H9 (cell line): ENCODE results near the gene DNTT. TPM values are rescaled to one million over a fixed set of nuclear protein-coding genes. Genes with fewer than 3 reads are reported as not detected.

Experiments used
- DNase-seq: peaks from one replicate; pipeline ENCODE4 v3.0.0-alpha.2; 2017
- H2AFZ ChIP-seq: one replicate; pipeline ENCODE4 v1.6.1; 2013; ENCODE audit warnings: mild to moderate bottlenecking, low read length, control low read depth, moderate library complexity
- H2AK5ac ChIP-seq: 2 replicates; pipeline ENCODE4 v1.6.1; 2013; ENCODE audit warnings: low read length, control low read depth, mixed read lengths; ENCODE audit not compliant: insufficient read length
- H2BK120ac ChIP-seq: one replicate; pipeline ENCODE4 v1.6.1; 2013; ENCODE audit warnings: low read depth, mild to moderate bottlenecking, low read length, control low read depth, inconsistent platforms; ENCODE audit not compliant: poor library complexity, severe bottlenecking
- H2BK12ac ChIP-seq: 2 replicates; pipeline ENCODE4 v1.6.1; 2013; ENCODE audit warnings: low read length, control low read depth, mixed read lengths, low read depth; ENCODE audit not compliant: insufficient read length
- H2BK15ac ChIP-seq: 2 replicates; pipeline ENCODE4 v1.6.1; 2013; ENCODE audit warnings: low read depth, low read length, control low read depth
- H2BK20ac ChIP-seq: one replicate; pipeline ENCODE4 v1.6.1; 2013; ENCODE audit warnings: low read depth, mild to moderate bottlenecking, low read length, control low read depth, inconsistent platforms; ENCODE audit not compliant: poor library complexity, severe bottlenecking
- H2BK5ac ChIP-seq: 2 replicates; pipeline ENCODE4 v1.6.1; 2013; ENCODE audit warnings: low read length, control low read depth, mixed read lengths; ENCODE audit not compliant: insufficient read length
- H3K14ac ChIP-seq: 2 replicates; pipeline ENCODE4 v1.6.1; 2013; ENCODE audit warnings: low read length, control low read depth; ENCODE audit not compliant: insufficient read depth
- H3K18ac ChIP-seq: 2 replicates; pipeline ENCODE4 v1.6.1; 2013; ENCODE audit warnings: low read depth, mild to moderate bottlenecking, mixed read lengths, low read length, control low read depth; ENCODE audit not compliant: insufficient read length
- H3K23ac ChIP-seq: 2 replicates; pipeline ENCODE4 v1.6.1; 2013; ENCODE audit warnings: low read length, control low read depth, mixed read lengths, low read depth; ENCODE audit not compliant: insufficient read length
- H3K23me2 ChIP-seq: 2 replicates; pipeline ENCODE4 v1.6.1; 2013; ENCODE audit warnings: low read depth, mild to moderate bottlenecking, mixed read lengths, low read length, control low read depth; ENCODE audit not compliant: insufficient read length, poor library complexity, severe bottlenecking
- H3K27ac ChIP-seq: 2 replicates; pipeline ENCODE4 v1.5.1; 2013; ENCODE audit warnings: low read length, control low read depth, mixed read lengths, low read depth; ENCODE audit not compliant: insufficient read length
- H3K27me3 ChIP-seq: 2 replicates; pipeline ENCODE4 v1.6.1; 2013; ENCODE audit warnings: low read length, control low read depth, inconsistent platforms; ENCODE audit not compliant: insufficient read depth
- H3K4ac ChIP-seq: 2 replicates; pipeline ENCODE4 v1.6.1; 2013; ENCODE audit warnings: low read depth, mild to moderate bottlenecking, control low read depth, inconsistent platforms, low read length, moderate library complexity
- H3K4me1 ChIP-seq: 2 replicates; pipeline ENCODE4 v1.6.1; 2013; ENCODE audit warnings: low read length, control low read depth, inconsistent platforms; ENCODE audit not compliant: insufficient read depth
- H3K4me2 ChIP-seq: 2 replicates; pipeline ENCODE4 v1.6.1; 2013; ENCODE audit warnings: low read length, control low read depth, mixed read lengths; ENCODE audit not compliant: insufficient read length, insufficient read depth
- H3K56ac ChIP-seq: 2 replicates; pipeline ENCODE4 v1.6.1; 2013; ENCODE audit warnings: low read depth, mild to moderate bottlenecking, mixed read lengths, low read length, control low read depth; ENCODE audit not compliant: insufficient read length
- H3K79me1 ChIP-seq: 2 replicates; pipeline ENCODE4 v1.6.1; 2013; ENCODE audit warnings: low read depth, mild to moderate bottlenecking, moderate library complexity, low read length, control low read depth, inconsistent platforms; ENCODE audit not compliant: insufficient read depth, poor library complexity, severe bottlenecking
- H3K79me2 ChIP-seq: 2 replicates; pipeline ENCODE4 v1.6.1; 2013; ENCODE audit warnings: low read length, control low read depth, inconsistent platforms; ENCODE audit not compliant: insufficient read depth
- H3K9ac ChIP-seq: 2 replicates; pipeline ENCODE4 v1.6.1; 2013; ENCODE audit warnings: low read length, control low read depth, mixed read lengths; ENCODE audit not compliant: insufficient read length; ENCODE audit errors: extremely low read depth
- H3K9me3 ChIP-seq: one replicate; pipeline ENCODE4 v1.6.1; 2013; ENCODE audit warnings: low read depth, low read length, inconsistent platforms; ENCODE audit not compliant: control insufficient read depth
- H3T11ph ChIP-seq: one replicate; pipeline ENCODE4 v1.6.1; 2013; ENCODE audit warnings: mild to moderate bottlenecking, low read length, control low read depth, inconsistent platforms
- H4K20me1 ChIP-seq: one replicate; pipeline ENCODE4 v1.6.1; 2013; ENCODE audit not compliant: control insufficient read depth, insufficient read length, insufficient read depth
- H4K5ac ChIP-seq: 2 replicates; pipeline ENCODE4 v1.6.1; 2013; ENCODE audit warnings: low read depth, mild to moderate bottlenecking, mixed read lengths, low read length, control low read depth; ENCODE audit not compliant: insufficient read length
- H4K8ac ChIP-seq: replicated peaks from 2 replicates; pipeline ENCODE4 v1.6.1; 2013; ENCODE audit warnings: low read length, control low read depth, mixed read lengths, low read depth; ENCODE audit not compliant: insufficient read length
- H4K91ac ChIP-seq: 2 replicates; pipeline ENCODE4 v1.6.1; 2013; ENCODE audit warnings: low read depth, mild to moderate bottlenecking, moderate library complexity, mixed read lengths, low read length, control low read depth; ENCODE audit not compliant: insufficient read length
- H3K27ac Mint-ChIP-seq, 3 experiments: 2 replicates in 2 of 3; 3 replicates in 1 of 3; pipeline ENCODE4 v1.8.0; 2020 to 2021; ENCODE audit warnings: mixed read lengths in 3 of 3, mild to moderate bottlenecking in 1 of 3, moderate library complexity in 1 of 3
- H3K27me3 Mint-ChIP-seq: 2 replicates; pipeline ENCODE4 v1.8.0; 2021; ENCODE audit warnings: low read depth, mild to moderate bottlenecking, moderate library complexity, mixed read lengths
- H3K36me3 Mint-ChIP-seq, 3 experiments: 2 replicates in 2 of 3; 3 replicates in 1 of 3; pipeline ENCODE4 v1.8.0; 2020 to 2021; ENCODE audit warnings: low read depth in 3 of 3, mixed read lengths in 3 of 3; ENCODE audit not compliant: insufficient read depth in 1 of 3
- H3K4me1 Mint-ChIP-seq, 2 experiments: 2 replicates each; pipeline ENCODE4 v1.8.0; 2020; ENCODE audit warnings: mixed read lengths in 2 of 2
- H3K4me3 Mint-ChIP-seq, 2 experiments: 2 replicates in 1 of 2; 3 replicates in 1 of 2; pipeline ENCODE4 v1.8.0; 2020 to 2021; ENCODE audit warnings: mild to moderate bottlenecking in 2 of 2, mixed read lengths in 2 of 2, moderate library complexity in 1 of 2
- H3K9me3 Mint-ChIP-seq, 2 experiments: 2 replicates in 1 of 2; 3 replicates in 1 of 2; pipeline ENCODE4 v1.8.0; 2020; ENCODE audit warnings: mild to moderate bottlenecking in 2 of 2, mixed read lengths in 2 of 2, moderate library complexity in 1 of 2
- WGBS: extraction: QIAGEN DNeasy Blood & Tissue Kit; methylation state at CpG from one replicate; pipeline ENCODE4 v1.1.7; 2013; ENCODE audit warnings: missing lambda C conversion rate, low lambda C conversion rate, mixed read lengths; ENCODE audit not compliant: insufficient read length; ENCODE audit errors: extremely low coverage; 5-methylcytosine and 5-hydroxymethylcytosine counted together
- total RNA-seq: library from RNA; stranded (reverse); gene quantifications from 2 replicates; pipeline ENCODE4 v1.2.1, GENCODE V29; 2021
- TF ChIP-seq, protein P1 (sequence below): fragments of 200-600 bp; sonication (generic); conservative IDR thresholded peaks from 3 replicates; pipeline ENCODE4 v1.8.0; 2021; ENCODE audit warnings: antibody characterized with exemption, mild to moderate bottlenecking

DNTT gene
- total RNA-seq, 1 experiment from 2014 or later: not detected

DNA sequence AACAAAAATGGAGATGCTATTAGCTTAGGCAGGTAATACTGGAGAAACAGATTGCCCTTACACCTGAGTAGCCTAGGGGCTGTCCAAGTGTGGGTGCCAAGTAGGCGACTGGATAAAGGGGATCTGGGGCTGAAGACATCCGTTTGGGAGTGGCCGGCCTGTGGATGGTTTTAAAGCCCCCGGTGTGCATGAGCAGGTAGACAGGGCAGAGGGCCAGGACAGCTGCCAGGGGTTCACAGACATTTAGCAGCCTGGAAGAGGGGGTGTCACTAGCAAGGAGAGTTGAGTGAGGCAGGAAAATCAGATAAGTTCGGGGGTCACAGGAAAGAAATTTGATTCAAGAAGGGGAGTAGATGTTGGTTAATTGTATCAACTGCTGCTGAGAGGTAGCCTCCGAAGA is 56.1 kb downstream of the DNTT start:
- Histone ChIP-seq H3K23me2 (no peaks in the 10 kb centered on the region), H4K91ac (no peak overlapping the region), H3K27me3 (no peaks in the 10 kb centered on the region; the same call in 1 of the 2 replicates), H2AK5ac (no peak overlapping the region), H3K56ac (no peak overlapping the region), H3K9ac (no peak overlapping the region), H4K20me1 (no peaks in the 10 kb centered on the region), H3K4me1 (no peaks in the 10 kb centered on the region), H3K79me2 (no peaks in the 10 kb centered on the region), H3K27ac (no peak overlapping the region), H3K4ac (no peak overlapping the region), H2BK15ac (no peak overlapping the region), H2AFZ (no peak overlapping the region), H2BK5ac (no peak overlapping the region), H2BK12ac (no peak overlapping the region), H3K18ac (no peak overlapping the region), H3K23ac (no peak overlapping the region), H2BK20ac (no peak overlapping the region), H3K4me2 (no peak overlapping the region), H3K14ac (no peak overlapping the region), H2BK120ac (no peak overlapping the region), H3T11ph (no peak overlapping the region), H4K5ac (no peak overlapping the region), H3K9me3 (no peaks in the 10 kb centered on the region), H4K8ac (no peak overlapping the region), H3K79me1 (no peaks in the 10 kb centered on the region)
- Mint-ChIP-seq H3K27me3 (peaks cover 5% of the 10 kb centered on the region), H3K36me3 (no peaks in the 10 kb centered on the region), H3K4me1 (peaks cover 0 to 3% of the 10 kb centered on the region in 2 experiments; a peak in 2 of 4 replicates), H3K27ac (no peak overlapping the region; a peak in 1 of 7 replicates), H3K4me3 (no peak overlapping the region), H3K9me3 (no peaks in the 10 kb centered on the region)
- DNase-seq: no peak
- TF ChIP-seq, protein P1, sequence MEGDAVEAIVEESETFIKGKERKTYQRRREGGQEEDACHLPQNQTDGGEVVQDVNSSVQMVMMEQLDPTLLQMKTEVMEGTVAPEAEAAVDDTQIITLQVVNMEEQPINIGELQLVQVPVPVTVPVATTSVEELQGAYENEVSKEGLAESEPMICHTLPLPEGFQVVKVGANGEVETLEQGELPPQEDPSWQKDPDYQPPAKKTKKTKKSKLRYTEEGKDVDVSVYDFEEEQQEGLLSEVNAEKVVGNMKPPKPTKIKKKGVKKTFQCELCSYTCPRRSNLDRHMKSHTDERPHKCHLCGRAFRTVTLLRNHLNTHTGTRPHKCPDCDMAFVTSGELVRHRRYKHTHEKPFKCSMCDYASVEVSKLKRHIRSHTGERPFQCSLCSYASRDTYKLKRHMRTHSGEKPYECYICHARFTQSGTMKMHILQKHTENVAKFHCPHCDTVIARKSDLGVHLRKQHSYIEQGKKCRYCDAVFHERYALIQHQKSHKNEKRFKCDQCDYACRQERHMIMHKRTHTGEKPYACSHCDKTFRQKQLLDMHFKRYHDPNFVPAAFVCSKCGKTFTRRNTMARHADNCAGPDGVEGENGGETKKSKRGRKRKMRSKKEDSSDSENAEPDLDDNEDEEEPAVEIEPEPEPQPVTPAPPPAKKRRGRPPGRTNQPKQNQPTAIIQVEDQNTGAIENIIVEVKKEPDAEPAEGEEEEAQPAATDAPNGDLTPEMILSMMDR: no peak
- WGBS: no CpG with 5 or more reads among the region's 6 CpGs
